Measurements from ENCODE around the gene ABCF2. TPM values are rescaled to one million over a fixed set of nuclear protein-coding genes. Genes with fewer than 3 reads are reported as not detected.

Gene ABCF2
- total RNA-seq = 7.8 TPM

GRCh38 chr7:151226875-151227782 is at the start of gene ABCF2:
Gene ABCF2, minus strand, starts transcription at chr7:151227205. Its CDS starts 747 bp downstream, at chr7:151226458.
- DNase-seq (ENCODE audit: low spot score) = peak; percentile 98

GRCh38 chr7:151275813-151276577 is 49.0 kb upstream of the ABCF2 start:
- DNase-seq (ENCODE audit: low spot score) (no peak), ATAC-seq (no peak)

More at GRCh38 chr7:151226875-151227782, at the start of gene ABCF2:
- peak; percentile 97 for ATAC-seq

DNA sequence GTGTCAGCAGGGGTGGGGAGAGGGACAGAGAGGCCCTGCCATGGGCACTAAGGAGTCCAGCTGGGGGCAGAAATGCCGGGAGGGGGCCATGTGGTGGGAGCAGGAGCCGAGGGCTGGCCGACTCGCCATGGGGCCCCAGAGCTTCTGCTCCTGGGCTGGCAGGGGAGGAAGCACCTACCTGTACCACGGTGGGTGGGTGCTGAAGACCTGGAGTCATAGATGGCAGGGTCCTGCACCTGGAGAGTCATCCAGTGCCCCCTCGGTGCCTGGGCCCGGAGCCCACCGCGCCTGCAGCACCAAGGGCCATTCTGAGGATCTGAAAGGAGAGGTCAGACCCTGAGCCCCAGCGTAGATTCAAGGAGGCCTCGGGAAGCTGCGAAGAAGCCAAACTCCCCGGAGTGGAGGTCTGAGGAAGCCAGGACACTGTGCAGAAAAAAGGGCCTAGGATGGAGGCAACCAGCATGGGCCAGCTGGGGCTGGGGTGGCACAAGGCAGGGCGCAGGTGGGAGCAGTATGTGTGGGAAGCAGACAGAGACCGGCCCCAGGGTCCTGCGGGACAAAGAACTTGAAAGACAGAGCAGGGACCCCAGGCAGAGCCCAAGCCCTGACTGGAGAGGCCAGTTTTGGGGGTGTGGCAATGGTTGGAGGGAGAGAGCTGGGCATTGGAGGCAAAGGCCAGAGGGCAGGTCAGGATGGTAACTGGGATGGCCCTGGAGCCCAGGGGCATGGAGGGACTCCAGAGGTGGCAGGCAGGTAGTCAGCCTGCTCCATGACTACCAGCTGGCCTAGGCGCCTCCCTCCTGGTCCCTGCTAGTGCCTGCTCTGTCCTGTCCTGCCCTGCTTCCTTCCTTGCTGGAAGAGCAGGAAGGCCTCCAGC is 48.2 kb upstream of the ABCF2 start:
- DNase-seq (ENCODE audit: low spot score) (no peak), ATAC-seq (peak; percentile 44)

- DNase-seq (ENCODE audit: low spot score) = no peak
- no peak for ATAC-seq
These were observed 47.4 kb upstream of the ABCF2 start for GRCh38 chr7:151274396-151274795.

- DNase-seq (ENCODE audit: low spot score) = no peak
These were observed 46.8 kb upstream of the ABCF2 start for GRCh38 chr7:151273651-151274390.

DNA sequence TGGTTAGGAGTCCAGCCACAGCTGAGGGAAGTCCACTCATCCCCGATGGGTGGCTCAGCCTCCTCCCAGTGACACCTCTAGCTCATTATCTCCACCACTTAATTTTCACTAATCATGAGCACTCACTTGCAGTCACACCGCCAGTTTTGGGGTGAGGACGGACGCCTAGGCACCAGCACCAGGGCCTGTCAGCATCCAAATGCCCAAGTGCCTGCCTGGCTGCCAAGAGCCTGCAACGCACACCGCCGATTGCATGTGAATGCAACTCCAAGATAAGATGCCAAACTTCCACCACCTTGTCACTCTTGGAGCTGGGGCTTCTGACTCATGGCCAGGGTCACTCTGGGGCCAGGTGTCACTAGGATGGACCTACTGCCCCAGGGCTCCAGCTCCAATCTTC is 45.9 kb upstream of the ABCF2 start:
- DNase-seq (ENCODE audit: low spot score) = no peak
- no peak for ATAC-seq

More at GRCh38 chr7:151273651-151274390, 46.8 kb upstream of the ABCF2 start:
- no peak for ATAC-seq

DNA sequence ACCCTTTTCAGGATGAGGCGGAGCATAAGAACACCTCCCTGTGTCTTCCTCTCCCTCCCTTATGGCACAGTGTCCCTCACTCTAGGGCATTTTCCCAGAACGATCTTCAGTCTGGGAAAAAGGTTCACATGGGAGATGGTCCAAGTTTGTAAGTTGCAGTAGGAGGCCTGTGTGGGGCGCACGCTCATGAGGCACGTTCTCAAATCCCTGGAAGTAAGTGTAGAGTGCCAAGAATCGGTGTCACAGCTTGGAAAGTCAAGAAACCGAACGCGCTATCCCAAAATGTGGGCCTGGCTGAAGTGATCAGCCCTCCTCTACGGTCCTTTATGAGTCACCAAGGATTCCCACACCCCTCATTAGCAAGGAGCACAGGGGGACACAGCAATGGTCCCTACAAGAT is 45.4 kb upstream of the ABCF2 start:
- ATAC-seq = no peak
- no peak for DNase-seq (ENCODE audit: low spot score)

- ATAC-seq = peak; percentile 73
These were observed 44.8 kb upstream of the ABCF2 start for GRCh38 chr7:151271699-151272355.

DNA sequence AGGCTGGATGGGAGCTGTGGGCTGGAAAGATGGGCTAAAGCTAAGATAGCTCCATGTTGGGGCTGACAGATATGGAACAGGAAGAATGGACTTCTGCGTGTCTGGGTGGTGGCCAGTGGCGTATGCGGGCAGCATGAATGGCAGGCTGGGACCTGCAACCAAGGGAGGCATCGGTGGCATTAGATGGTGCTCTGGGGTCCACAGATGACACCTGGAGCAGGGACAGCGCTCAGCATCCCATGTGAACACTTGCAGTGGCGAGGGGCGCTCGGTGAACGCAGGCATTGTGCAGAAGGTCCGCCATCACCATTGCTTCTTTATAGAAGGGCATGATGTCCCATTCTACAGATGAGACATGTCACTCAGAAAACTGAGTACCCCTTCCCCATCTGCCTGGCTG is 42.5 kb upstream of the ABCF2 start:
- ATAC-seq = no peak
- no peak for DNase-seq (ENCODE audit: low spot score)

More at GRCh38 chr7:151271699-151272355, 44.8 kb upstream of the ABCF2 start:
- DNase-seq (ENCODE audit: low spot score) = no peak

DNA sequence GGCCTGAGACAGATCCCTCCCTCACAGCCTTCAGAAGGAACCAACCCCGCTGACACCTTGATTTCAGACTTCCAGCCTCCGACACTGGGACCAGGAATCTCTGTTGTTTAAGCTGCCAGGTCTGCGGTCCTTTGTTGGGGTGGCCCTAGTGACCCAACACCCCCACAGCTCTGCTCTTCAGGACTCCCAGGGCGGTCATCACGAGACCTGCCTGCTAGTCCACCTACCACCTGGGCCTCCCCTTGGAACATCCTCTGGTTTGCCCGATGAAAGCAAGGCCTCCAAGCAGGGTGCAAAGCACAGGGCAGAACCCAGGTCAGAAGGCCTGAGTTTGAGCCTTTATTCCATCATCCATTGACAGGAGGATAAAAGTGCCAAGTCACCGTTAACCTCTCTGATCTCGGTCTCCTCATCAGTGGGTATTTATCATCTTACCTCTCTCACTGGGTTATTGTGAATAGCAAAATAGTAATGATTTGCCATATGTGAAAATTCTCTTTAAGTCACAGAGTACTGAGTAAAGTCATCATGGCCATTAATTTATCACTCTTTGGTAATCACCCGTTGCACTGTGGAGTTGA is 38.4 kb upstream of the ABCF2 start:
- ATAC-seq = no peak
- no peak for DNase-seq (ENCODE audit: low spot score)

GRCh38 chr7:151264615-151265014 is 37.6 kb upstream of the ABCF2 start:
- ATAC-seq (no peak), DNase-seq (ENCODE audit: low spot score) (no peak)

GRCh38 chr7:151261529-151261928 is 34.5 kb upstream of the ABCF2 start:
- DNase-seq (ENCODE audit: low spot score) = no peak
- no peak for ATAC-seq

GRCh38 chr7:151260883-151261282 is 33.9 kb upstream of the ABCF2 start:
- DNase-seq (ENCODE audit: low spot score) (no peak), ATAC-seq (no peak)

- ATAC-seq (no peak), DNase-seq (ENCODE audit: low spot score) (no peak)
These were observed 33.5 kb upstream of the ABCF2 start for GRCh38 chr7:151260471-151260870.

DNA sequence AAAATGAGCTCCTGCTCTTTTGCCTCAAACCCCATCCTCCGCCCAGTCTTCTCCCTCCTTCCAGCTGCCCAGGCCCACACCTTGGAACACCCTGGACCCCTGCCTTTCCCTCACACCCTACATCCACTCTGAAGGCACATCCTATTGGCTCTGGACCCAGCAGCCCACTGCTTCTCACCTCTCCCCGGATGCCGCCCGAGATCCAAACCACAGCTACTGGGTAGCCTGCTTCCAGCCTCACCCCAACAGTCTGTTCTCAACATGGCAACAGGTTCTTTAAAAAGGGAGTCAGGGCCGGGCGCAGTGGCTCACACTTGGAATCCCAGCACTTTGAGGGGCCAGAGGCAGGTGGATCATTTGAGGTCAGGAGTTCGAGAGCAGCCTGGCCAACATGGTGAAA is 31.0 kb upstream of the ABCF2 start:
- DNase-seq (ENCODE audit: low spot score) (no peak), ATAC-seq (no peak)

DNA sequence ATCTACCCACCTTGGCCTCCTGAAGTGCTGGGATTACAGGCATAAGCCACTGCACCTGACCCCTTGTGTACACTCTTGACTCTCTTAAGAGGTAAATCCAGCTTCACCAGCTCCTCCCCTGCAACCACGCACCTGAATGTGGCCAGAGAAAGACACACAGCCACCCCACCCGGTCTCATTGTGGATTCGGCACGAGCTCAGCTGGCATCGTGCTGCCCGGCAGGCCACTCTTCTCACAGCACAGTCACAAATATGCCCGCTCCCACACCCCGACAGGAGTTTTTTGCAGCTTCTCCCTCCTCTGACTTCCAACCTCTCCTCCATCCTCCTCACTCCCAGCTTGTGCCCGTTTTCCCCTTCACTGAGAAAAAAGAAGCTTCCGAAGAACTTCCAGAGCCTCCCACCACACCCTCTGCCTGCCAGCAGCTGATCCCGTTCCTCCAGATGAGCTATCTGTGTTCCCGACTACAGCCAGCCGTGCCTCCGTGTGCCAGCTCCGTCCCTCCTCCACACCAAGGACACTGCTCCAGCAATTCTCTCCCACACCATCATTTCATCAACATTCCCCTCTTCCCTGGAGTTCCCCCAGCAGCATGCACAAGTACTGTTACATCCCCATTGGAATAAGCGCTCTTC is 29.5 kb upstream of the ABCF2 start:
- DNase-seq (ENCODE audit: low spot score) (no peak), ATAC-seq (no peak)

GRCh38 chr7:151255390-151255789 is 28.4 kb upstream of the ABCF2 start:
- ATAC-seq = no peak
- DNase-seq (ENCODE audit: low spot score) = no peak

- DNase-seq (ENCODE audit: low spot score) (no peak), ATAC-seq (no peak)
These were observed 27.8 kb upstream of the ABCF2 start for GRCh38 chr7:151254851-151255250.

DNA sequence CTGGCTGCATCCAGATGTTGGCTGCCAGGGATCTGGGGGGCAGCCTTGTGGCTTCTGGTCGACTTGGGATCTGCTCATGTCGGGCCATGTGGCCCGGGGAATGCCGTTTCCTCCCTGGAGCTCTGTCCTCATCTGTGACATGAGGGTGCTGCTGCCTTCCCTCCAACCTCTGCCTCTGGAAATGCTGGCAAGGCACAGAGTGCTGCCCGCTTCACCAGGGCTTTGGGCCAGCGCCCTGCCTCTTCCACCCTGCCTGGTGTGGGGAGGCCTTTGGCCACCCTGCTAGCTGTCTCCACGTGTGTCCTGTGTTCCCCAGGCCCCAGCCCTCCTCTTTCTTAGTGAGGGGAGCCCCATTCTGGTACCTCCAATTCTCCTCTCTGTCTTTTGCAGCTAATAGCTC is 27.3 kb upstream of the ABCF2 start:
- ATAC-seq = peak; percentile 22
- no peak for DNase-seq (ENCODE audit: low spot score)
